Pancreas (tissue), 10 donors: ENCODE measurements around the gene ABHD8. TPM values are rescaled to one million over a fixed set of nuclear protein-coding genes. Genes with fewer than 3 reads are reported as not detected.

Experiments used
- ATAC-seq, 4 donors: fragments of 200-7000 bp; cut with Tn5 transposase; one replicate each; pipeline versions ENCODE4 v1.8.0 to v1.9.1; 2020; ENCODE audit warnings: mild to moderate bottlenecking in 4 of 4, moderate library complexity in 4 of 4
- DNase-seq, 6 donors: peaks; one replicate each; pipeline ENCODE4 v3.0.0-alpha.2; 2020
- FAIRE-seq: peaks from 2 replicates; lab custom pipeline; 2012; peaks lifted over from hg19 to GRCh38; lab: Jason Lieb, UNC
- H3K27ac ChIP-seq, 4 donors: fragments of 200-600 bp; sonication (generic); 1 replicate in 3 of 4; 2 replicates in 1 of 4; pipeline versions ENCODE4 v1.5.0 to v1.8.0; 2020
- H3K27me3 ChIP-seq, 4 donors: fragments of 200-600 bp; one replicate each; pipeline ENCODE4 v1.8.0; 2021
- H3K36me3 ChIP-seq, 3 donors: fragments of 200-600 bp; sonication (generic) in 1 of 3; one replicate each; pipeline versions ENCODE4 v1.5.0 to v1.8.0; 2020 to 2021
- H3K4me1 ChIP-seq, 3 donors: fragments of 200-600 bp; one replicate each; pipeline ENCODE4 v1.8.0; 2021
- H3K4me3 ChIP-seq, 4 donors: fragments of 200-600 bp; sonication (generic) in 2 of 4; one replicate each; pipeline versions ENCODE4 v1.5.0 to v1.8.0; 2020 to 2021
- H3K9me3 ChIP-seq, 4 donors: fragments of 200-600 bp; one replicate each; pipeline ENCODE4 v1.8.0; 2021
- CTCF ChIP-seq, 4 donors: fragments of 200-600 bp; sonication (generic) in 3 of 4; IDR thresholded peaks; one replicate each; pipeline versions ENCODE4 v1.5.0 to v1.8.0; 2021; ENCODE audit warnings: antibody characterized with exemption in 4 of 4
- WGBS, 2 donors: extraction: QIAGEN DNeasy Blood & Tissue Kit; methylation state at CpG; one replicate each; pipeline ENCODE4 v1.1.7; 2013; 5-methylcytosine and 5-hydroxymethylcytosine counted together
- intact Hi-C, 3 donors: fragments of 100-400 bp; cut with DNase I; formaldehyde crosslinking; loops; one replicate each; pipeline versions ENCODE4 v1.11.1 to v1.14.2; 2022
- polyA plus RNA-seq, 2 donors: library from polyadenylated mRNA; stranded (reverse); fragments of 200-250 nt; gene quantifications; one replicate each; pipeline ENCODE4 v1.2.3, GENCODE V29; 2013
- total RNA-seq, 6 donors: library from RNA; stranded (reverse); fragmentation: NEBNext Ultra II Directional in 4 of 6; extraction: Animal tissue kit (Norgen Biotek cat#: 25700) in 4 of 6; gene quantifications; one replicate each; pipeline versions ENCODE4 v1.2.1 to v1.2.4, GENCODE V29; 2021 to 2023
- donor health status: healthy with polysubstance abuse.
- donor health status: DM: no; HTN: no; CAD: no; lungs with moderate emphysema.
- donor health status: DM: no; HTN: no; CAD: no.
- donor health status: control.
- donor health status: control.
- donor health status: Bipolar disorder and iron deficiency.
- donor health status: DM: yes; HTN: yes; CAD: no.
- donor health status: DM: no; HTN: no; CAD: no.
- donor health status: DM: no; HTN: no; CAD: no.
- donor health status: DM: yes; HTN: yes; CAD: no.

The ABHD8 gene
- total and polyA plus RNA-seq, 8 donors, result 5.2 to 8.6 (median 6.6) TPM

- DNase-seq (peak in 1 of 6 donors; percentile 62), FAIRE-seq (no peak), ATAC-seq (no peak)
- WGBS, 2 donors, result 92 to 98% methylated on average over 19 of the region's 19 CpGs
- intact Hi-C loops, result no loop called here
- TF ChIP-seq CTCF (IDR thresholded peaks at IDR 0.05), result no peak
- Histone ChIP-seq H3K27ac (no peak overlapping the region), H3K4me3 (no peak overlapping the region), H3K27me3 (no peaks in the 10 kb centered on the region), H3K36me3 (peaks cover 0 to 12% (median 11%) of the 10 kb centered on the region in 3 donors), H3K4me1 (no peaks in the 10 kb centered on the region), H3K9me3 (no peaks in the 10 kb centered on the region)
Measured at GRCh38 chr19:17321655-17322489, 18.6 kb upstream of the ABHD8 start.

GRCh38 chr19:17320435-17320834 lies 17.2 kb upstream of the ABHD8 start:
- FAIRE-seq (no peak), ATAC-seq (no peak), DNase-seq (peak in 1 of 6 donors; percentile 61)
- Histone ChIP-seq H3K36me3 (peaks cover 0 to 16% (median 12%) of the 10 kb centered on the region in 3 donors), H3K4me3 (no peak overlapping the region), H3K4me1 (no peaks in the 10 kb centered on the region), H3K27ac (no peak overlapping the region), H3K9me3 (no peaks in the 10 kb centered on the region), H3K27me3 (no peaks in the 10 kb centered on the region)
- TF ChIP-seq CTCF (IDR thresholded peaks at IDR 0.05), result no peak
- 87 to 90% methylated on average over 11 of the region's 11 CpGs for whole genome bisulfite sequencing, 2 donors
- intact Hi-C loops, result no loop called here

DNA sequence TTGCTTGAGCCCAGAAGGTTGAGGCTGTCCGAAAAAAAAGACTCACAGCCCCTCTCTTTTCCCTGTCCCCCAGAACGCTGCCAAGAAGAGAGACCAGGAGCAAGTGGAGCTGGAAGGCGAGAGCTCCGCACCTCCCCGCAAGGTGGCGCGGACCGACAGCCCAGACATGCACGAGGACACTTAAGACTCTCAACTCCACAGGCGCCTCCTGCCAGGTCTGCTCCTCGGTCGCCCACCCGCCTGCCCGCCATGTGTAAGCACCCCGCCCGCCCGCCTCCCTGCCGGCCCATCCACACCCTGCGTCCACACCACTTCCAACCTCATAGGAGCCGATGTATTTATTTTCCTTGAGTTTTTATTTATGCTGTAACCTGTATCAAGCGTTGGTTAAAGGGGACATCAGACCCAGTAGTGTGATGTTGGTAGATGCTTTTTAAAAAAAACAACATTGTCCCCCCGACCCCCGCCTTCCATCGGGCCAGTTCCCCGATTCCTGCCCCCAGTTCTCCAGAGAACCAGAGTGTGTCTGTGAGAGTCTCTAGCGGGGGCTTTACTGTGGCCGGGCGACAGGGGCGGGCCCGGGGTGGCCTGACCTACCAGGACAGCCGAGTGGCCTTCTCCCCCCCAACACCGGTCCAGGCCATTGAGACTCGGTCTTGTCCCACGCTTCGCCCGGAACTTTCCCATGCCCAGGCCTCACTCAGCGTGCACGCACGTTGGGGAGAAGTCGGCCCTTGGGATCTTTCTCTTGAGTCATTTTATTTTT lies 16.4 kb upstream of the ABHD8 start:
- Histone ChIP-seq H3K4me3 (no peak overlapping the region), H3K9me3 (no peaks in the 10 kb centered on the region), H3K4me1 (no peaks in the 10 kb centered on the region), H3K27ac (no peak overlapping the region), H3K36me3 (peaks cover 2 to 18% (median 12%) of the 10 kb centered on the region in 3 donors), H3K27me3 (no peaks in the 10 kb centered on the region)
- ATAC-seq (no peak), FAIRE-seq (no peak), DNase-seq (no peak)
- WGBS, 2 donors, result 92 to 94% methylated on average over 38 to 40 of the region's 40 CpGs
- intact Hi-C loops, result no loop called here
- no peak for TF ChIP-seq CTCF (IDR thresholded peaks at IDR 0.05)

GRCh38 chr19:17318966-17319365 lies 15.7 kb upstream of the ABHD8 start:
- DNase-seq, result no peak
- H3K27ac ChIP-seq, result no peak overlapping the region
- H3K27me3 ChIP-seq, result no peaks in the 10 kb centered on the region
- no peaks in the 10 kb centered on the region for H3K9me3 ChIP-seq
- FAIRE-seq, result no peak
- no peaks in the 10 kb centered on the region for H3K4me1 ChIP-seq
- peaks cover 6 to 24% (median 12%) of the 10 kb centered on the region in 3 donors for H3K36me3 ChIP-seq
- no peak for ATAC-seq
- no peak for TF ChIP-seq CTCF (IDR thresholded peaks at IDR 0.05)
- H3K4me3 ChIP-seq, result no peak overlapping the region
- intact Hi-C loops, result no loop called here
- WGBS, 2 donors, result 78 to 79% methylated on average over 6 of the region's 6 CpGs
